CD14-positive monocyte (primary cell): ENCODE measurements around the gene CACNA1C. TPM values are rescaled to one million over a fixed set of nuclear protein-coding genes. Genes with fewer than 3 reads are reported as not detected.

Source experiments
- DNase-seq, 3 donors: peaks; one replicate each; pipeline ENCODE4 v3.0.0-alpha.2; 2011 to 2022
- H2AFZ ChIP-seq: 2 replicates; pipeline ENCODE4 v1.6.0; 2012; ENCODE audit warnings: mild to moderate bottlenecking, low read depth, low read length, inconsistent platforms; ENCODE audit not compliant: insufficient read depth, poor library complexity, severe bottlenecking
- H3K27ac ChIP-seq, 2 donors: 1 replicate in 1 of 2; 2 replicates in 1 of 2; pipeline ENCODE4 v1.5.1; 2012 to 2013; ENCODE audit warnings: low read length in 2 of 2, control low read depth in 1 of 2, inconsistent platforms in 1 of 2, low read depth in 1 of 2, mild to moderate bottlenecking in 1 of 2
- H3K27me3 ChIP-seq, 2 donors: one replicate each; pipeline versions ENCODE4 v1.6.0 to v1.6.1; 2011 to 2013; ENCODE audit warnings: low read length in 2 of 2; ENCODE audit not compliant: control insufficient read depth in 2 of 2, insufficient read depth in 2 of 2
- H3K36me3 ChIP-seq, 2 donors: replicated peaks in 1 of 2; 1 replicate in 1 of 2; 2 replicates in 1 of 2; pipeline versions ENCODE4 v1.5.1 to v1.6.1; 2012 to 2013; ENCODE audit warnings: low read length in 2 of 2, control low read depth in 1 of 2, inconsistent platforms in 1 of 2, mild to moderate bottlenecking in 1 of 2; ENCODE audit not compliant: insufficient read depth in 2 of 2, control insufficient read depth in 1 of 2
- H3K4me1 ChIP-seq, 2 donors: 1 replicate in 1 of 2; 2 replicates in 1 of 2; pipeline versions ENCODE4 v1.5.1 to v1.6.1; 2012 to 2013; ENCODE audit warnings: low read length in 2 of 2, control low read depth in 1 of 2, inconsistent platforms in 1 of 2, mild to moderate bottlenecking in 1 of 2, moderate library complexity in 1 of 2; ENCODE audit not compliant: insufficient read depth in 2 of 2, control insufficient read depth in 1 of 2
- H3K4me2 ChIP-seq: replicated peaks from 2 replicates; pipeline ENCODE3; 2012; ENCODE audit warnings: low read length, moderate library complexity, mild to moderate bottlenecking; ENCODE audit not compliant: poor library complexity, severe bottlenecking; ENCODE audit errors: extremely low read depth
- H3K4me3 ChIP-seq, 3 experiments: fragments of 200-600 bp in 1 of 3; sonication (generic) in 1 of 3; replicated peaks in 1 of 3; 1 replicate in 2 of 3; 2 replicates in 1 of 3; pipeline ENCODE4 v1.5.1; 2011 to 2013; ENCODE audit warnings: low read length in 3 of 3, mild to moderate bottlenecking in 3 of 3, control low read depth in 2 of 3, low read depth in 2 of 3, inconsistent platforms in 1 of 3, moderate library complexity in 1 of 3
- H3K79me2 ChIP-seq: 2 replicates; pipeline ENCODE4 v1.6.0; 2012; ENCODE audit warnings: mild to moderate bottlenecking, control low read depth, inconsistent platforms, low read length, moderate library complexity; ENCODE audit not compliant: insufficient read depth
- H3K9ac ChIP-seq: 2 replicates; pipeline ENCODE4 v1.6.0; 2017; ENCODE audit warnings: low read length, mild to moderate bottlenecking; ENCODE audit not compliant: insufficient read depth, poor library complexity, severe bottlenecking
- H3K9me3 ChIP-seq, 2 donors: replicated peaks in 1 of 2; 1 replicate in 1 of 2; 2 replicates in 1 of 2; pipeline versions ENCODE4 v1.5.1 to v1.6.1; 2012 to 2013; ENCODE audit warnings: low read length in 2 of 2, control low read depth in 1 of 2; ENCODE audit not compliant: control insufficient read depth in 1 of 2, insufficient read depth in 1 of 2
- H4K20me1 ChIP-seq: 2 replicates; pipeline ENCODE4 v1.6.0; 2012; ENCODE audit warnings: mild to moderate bottlenecking, low read length, control low read depth, moderate library complexity; ENCODE audit not compliant: insufficient read depth
- H3K27ac Mint-ChIP-seq, 7 donors: one replicate each; pipeline ENCODE4 v1.8.0; 2020; ENCODE audit warnings: mild to moderate bottlenecking in 7 of 7, mixed read lengths in 7 of 7, moderate library complexity in 6 of 7, inconsistent platforms in 2 of 7
- H3K27me3 Mint-ChIP-seq, 3 donors: one replicate each; pipeline ENCODE4 v1.8.0; 2021 to 2022; ENCODE audit warnings: low read depth in 3 of 3, mild to moderate bottlenecking in 3 of 3, mixed read lengths in 3 of 3, moderate library complexity in 3 of 3, inconsistent platforms in 1 of 3
- H3K36me3 Mint-ChIP-seq, 2 donors: one replicate each; pipeline ENCODE4 v1.8.0; 2020; ENCODE audit warnings: mixed read lengths in 2 of 2, inconsistent platforms in 1 of 2, mild to moderate bottlenecking in 1 of 2
- H3K4me1 Mint-ChIP-seq: one replicate; pipeline ENCODE4 v1.8.0; 2020; ENCODE audit warnings: mild to moderate bottlenecking, mixed read lengths
- H3K4me3 Mint-ChIP-seq, 2 donors: one replicate each; pipeline ENCODE4 v1.8.0; 2020; ENCODE audit warnings: mild to moderate bottlenecking in 2 of 2, mixed read lengths in 2 of 2, moderate library complexity in 1 of 2
- H3K9me3 Mint-ChIP-seq, 7 donors: one replicate each; pipeline ENCODE4 v1.8.0; 2020 to 2022; ENCODE audit warnings: mixed read lengths in 7 of 7, mild to moderate bottlenecking in 6 of 7, moderate library complexity in 6 of 7, inconsistent platforms in 2 of 7
- CTCF ChIP-seq: fragments of 200-600 bp; IDR thresholded peaks from one replicate; pipeline ENCODE4 v1.8.0; 2022; ENCODE audit warnings: antibody characterized with exemption, mild to moderate bottlenecking
- WGBS: methylation state at CpG from one replicate; pipeline ENCODE4 v1.1.5; 2013; ENCODE audit warnings: missing lambda C conversion rate; ENCODE audit not compliant: insufficient coverage; 5-methylcytosine and 5-hydroxymethylcytosine counted together
- intact Hi-C, 2 donors: fragments of 100-400 bp; cut with micrococcal nuclease; formaldehyde crosslinking; loops; one replicate each; pipeline versions ENCODE4 v1.15.0 to v1.15.1; 2023
- polyA plus RNA-seq, 3 donors: library from polyadenylated mRNA; depleted of rRNA in 1 of 3; unstranded in 2 of 3; stranded (reverse) in 1 of 3; fragments of 300-500 nt in 2 of 3; fragments of >200 nt in 1 of 3; fragmentation: Illumina TruSeq in 2 of 3; gene quantifications; 1 replicate in 2 of 3; 2 replicates in 1 of 3; pipeline ENCODE4 v1.2.3, GENCODE V29; 2012 to 2021

CACNA1C gene
- polyA plus RNA-seq, 3 donors: not detected

GRCh38 chr12:2416158-2416557 is 363.4 kb downstream of the CACNA1C start:
- no peak for TF ChIP-seq CTCF
- Histone ChIP-seq H3K9me3 (no peaks in the 10 kb centered on the region), H4K20me1 (no peaks in the 10 kb centered on the region), H3K4me3 (no peak overlapping the region), H3K27ac (no peak overlapping the region), H3K4me2 (no peak overlapping the region), H3K9ac (no peak overlapping the region), H3K36me3 (no peaks in the 10 kb centered on the region), H2AFZ (no peak overlapping the region), H3K79me2 (no peaks in the 10 kb centered on the region), H3K27me3 (no peaks in the 10 kb centered on the region), H3K4me1 (no peaks in the 10 kb centered on the region)
- no peaks in the 10 kb centered on the region for H3K4me1 Mint-ChIP-seq
- no peak for DNase-seq
- H3K36me3 Mint-ChIP-seq: no peaks in the 10 kb centered on the region
- H3K27ac Mint-ChIP-seq: no peak overlapping the region
- no peaks in the 10 kb centered on the region for H3K9me3 Mint-ChIP-seq
- H3K27me3 Mint-ChIP-seq: peaks cover 0 to 2% (median 1%) of the 10 kb centered on the region in 3 donors
- 79% methylated on average over 4 of the region's 8 CpGs for WGBS
- no peak overlapping the region for H3K4me3 Mint-ChIP-seq
- intact Hi-C loops: no loop called here

GRCh38 chr12:2417481-2418160 is 364.8 kb downstream of the CACNA1C start:
- no peak overlapping the region for H3K4me3 ChIP-seq
- Mint-ChIP-seq H3K27me3 (peaks cover 0 to 2% (median 1%) of the 10 kb centered on the region in 3 donors), H3K4me1 (no peaks in the 10 kb centered on the region), H3K9me3 (no peaks in the 10 kb centered on the region), H3K36me3 (no peaks in the 10 kb centered on the region), H3K27ac (no peak overlapping the region), H3K4me3 (no peak overlapping the region)
- no peaks in the 10 kb centered on the region for H3K36me3 ChIP-seq
- H3K79me2 ChIP-seq: no peaks in the 10 kb centered on the region
- H3K4me2 ChIP-seq: no peak overlapping the region
- H2AFZ ChIP-seq: no peak overlapping the region
- DNase-seq: no peak
- H3K4me1 ChIP-seq: no peaks in the 10 kb centered on the region
- no peak overlapping the region for H3K27ac ChIP-seq
- no peaks in the 10 kb centered on the region for H4K20me1 ChIP-seq
- H3K9me3 ChIP-seq: no peaks in the 10 kb centered on the region
- WGBS: 97% methylated on average over 6 of the region's 10 CpGs
- TF ChIP-seq CTCF: no peak
- H3K9ac ChIP-seq: no peak overlapping the region
- intact Hi-C loops: no loop called here
- H3K27me3 ChIP-seq: no peaks in the 10 kb centered on the region
